CD4-positive, alpha-beta T cell treated with Interleukin-1 beta for 1 hour (primary cell): ENCODE data around the gene TRIM24.
"Not testable (repeated sequence)": the region's sequence is repeated elsewhere in the genome, so short reads cannot be mapped to it uniquely, and the experiment has no call there.

Experiments
- DNase-seq, 2 donors: peaks; one replicate each; pipeline ENCODE4 v3.0.0-alpha.2; 2020 to 2022

The TRIM24 gene

DNA sequence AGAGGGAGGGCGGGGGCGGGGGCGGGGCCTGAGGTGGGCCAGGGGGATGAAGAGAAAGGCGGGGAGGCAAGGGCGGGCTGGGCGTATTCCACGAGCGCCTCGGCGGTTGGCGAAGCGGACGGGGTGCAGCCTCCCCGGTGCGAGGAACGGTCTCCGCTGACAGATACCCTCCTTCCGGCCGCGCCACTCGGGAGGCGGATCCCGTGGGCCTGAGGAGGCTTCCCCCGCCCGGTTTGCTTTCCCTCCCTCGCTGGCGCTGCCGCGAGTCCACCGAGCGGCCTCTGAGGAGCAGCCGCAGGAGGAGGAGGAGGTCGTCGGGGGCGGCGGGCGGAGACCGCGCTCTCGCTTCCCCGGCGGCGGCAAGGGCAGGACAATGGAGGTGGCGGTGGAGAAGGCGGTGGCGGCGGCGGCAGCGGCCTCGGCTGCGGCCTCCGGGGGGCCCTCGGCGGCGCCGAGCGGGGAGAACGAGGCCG is at the start of gene TRIM24:
Gene TRIM24, plus strand, starts transcription at position 84 of the 473 bp plus-strand sequence. Its CDS starts 290 bp downstream, at position 374.
- peak in 1 of 2 donors; percentile 98 for DNase-seq

- not testable (repeated sequence) for DNase-seq
These were observed 48.0 kb upstream of the TRIM24 start for GRCh38 chr7:138412077-138412476.

- not testable (repeated sequence) for DNase-seq
These were observed 47.1 kb upstream of the TRIM24 start for GRCh38 chr7:138412921-138413320.

DNA sequence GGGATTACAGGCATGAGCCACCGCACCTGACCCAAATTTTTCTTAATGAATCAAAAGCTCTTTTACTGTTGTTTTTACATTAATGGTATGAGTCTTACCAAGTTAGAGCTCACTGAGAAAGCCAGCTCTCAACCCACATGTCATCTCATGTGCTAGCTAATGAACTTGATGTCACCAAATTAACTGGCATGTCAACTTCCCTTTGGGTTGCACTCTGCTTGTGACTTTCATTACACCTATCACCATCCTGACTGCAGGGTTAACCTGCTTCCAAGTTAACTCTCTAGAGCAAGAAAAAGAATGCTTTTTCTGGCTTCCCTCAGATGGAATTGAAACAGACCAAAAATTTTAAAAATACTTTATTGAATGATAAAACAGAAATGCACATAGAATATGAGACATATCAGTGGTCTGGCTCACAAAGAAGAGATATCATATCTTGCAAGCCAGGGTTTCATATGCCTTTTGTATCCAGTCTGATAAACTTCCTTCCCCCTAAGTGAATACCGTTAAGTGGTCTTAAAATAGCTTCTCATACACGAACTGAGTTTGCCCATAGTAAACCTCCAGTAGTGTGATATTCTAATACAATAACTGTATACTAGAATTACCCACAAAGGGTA is 42.9 kb upstream of the TRIM24 start:
- no peak for DNase-seq

- no peak for DNase-seq
These were observed 42.3 kb upstream of the TRIM24 start for GRCh38 chr7:138417764-138418163.

DNA sequence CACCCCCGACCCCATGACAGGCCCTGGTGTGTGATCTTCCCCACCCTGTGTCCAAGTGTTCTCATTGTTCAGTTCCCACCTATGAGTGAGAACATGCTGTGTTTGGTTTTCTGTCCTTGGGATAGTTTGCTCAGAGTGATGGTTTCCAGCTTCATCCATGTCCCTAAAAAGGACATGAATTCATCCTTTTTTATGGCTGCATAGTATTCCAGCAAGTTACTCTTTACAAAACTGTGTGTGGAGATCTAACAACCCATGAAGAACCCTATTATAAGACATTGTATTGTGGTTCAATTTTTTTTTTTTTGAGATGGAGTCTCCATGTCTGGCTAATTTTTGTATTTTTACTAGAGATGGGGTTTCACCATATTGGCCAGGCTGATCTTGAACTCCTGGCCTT is 41.7 kb upstream of the TRIM24 start:
- not testable (repeated sequence) for DNase-seq

- no peak for DNase-seq
These were observed 35.0 kb upstream of the TRIM24 start for GRCh38 chr7:138425026-138425425.

DNA sequence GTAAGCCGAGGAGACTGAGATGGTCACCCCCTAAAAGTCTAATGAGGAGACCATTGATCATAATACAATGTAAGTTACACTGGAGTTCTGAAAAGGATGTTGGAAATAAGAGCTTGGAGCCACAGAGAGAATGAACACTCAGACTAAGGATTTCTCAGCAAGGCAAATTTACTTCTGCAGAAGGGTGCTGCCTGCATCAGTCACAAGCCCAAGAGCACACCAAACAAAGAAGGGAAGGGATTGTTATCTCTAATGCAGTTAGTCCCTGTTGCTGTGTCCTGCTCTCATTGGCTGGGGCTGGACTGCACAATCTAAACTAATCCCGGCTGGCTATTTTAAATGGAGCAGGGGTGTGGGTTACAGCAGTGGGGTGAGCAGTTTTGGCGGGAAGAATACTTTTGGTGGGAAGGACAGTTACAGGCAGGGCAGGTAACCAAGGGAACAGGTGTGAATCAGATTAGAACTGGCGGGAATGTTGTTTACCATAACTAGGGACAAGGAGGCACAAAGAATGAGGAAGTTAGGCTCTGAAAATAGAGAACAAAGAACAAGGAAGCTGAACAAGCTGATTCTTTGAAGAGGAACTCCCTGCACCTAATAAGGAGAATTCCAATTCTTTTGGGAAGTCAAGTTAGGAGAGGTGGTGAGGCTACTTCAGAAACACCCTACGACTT is 30.3 kb upstream of the TRIM24 start:
- DNase-seq: no peak

DNA sequence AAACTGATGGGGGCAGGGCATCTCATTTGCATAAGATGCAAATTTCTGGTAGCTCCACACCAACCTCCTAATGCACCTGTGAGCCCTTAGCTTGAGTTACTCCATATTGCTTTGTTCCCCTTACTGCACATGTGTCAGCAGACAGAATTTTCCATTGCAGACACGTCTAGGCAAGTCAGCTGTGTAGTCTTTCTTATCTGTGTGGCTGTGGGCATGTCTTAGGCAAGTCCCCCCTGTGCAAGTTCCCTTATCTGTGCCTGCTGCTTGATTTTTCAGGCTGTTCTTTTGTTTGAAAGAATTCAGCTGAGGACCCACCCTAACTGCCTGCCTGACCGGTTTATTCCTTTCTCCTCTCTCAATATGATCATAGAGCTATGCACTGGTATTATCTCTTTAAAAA is 28.5 kb upstream of the TRIM24 start:
- no peak for DNase-seq

DNA sequence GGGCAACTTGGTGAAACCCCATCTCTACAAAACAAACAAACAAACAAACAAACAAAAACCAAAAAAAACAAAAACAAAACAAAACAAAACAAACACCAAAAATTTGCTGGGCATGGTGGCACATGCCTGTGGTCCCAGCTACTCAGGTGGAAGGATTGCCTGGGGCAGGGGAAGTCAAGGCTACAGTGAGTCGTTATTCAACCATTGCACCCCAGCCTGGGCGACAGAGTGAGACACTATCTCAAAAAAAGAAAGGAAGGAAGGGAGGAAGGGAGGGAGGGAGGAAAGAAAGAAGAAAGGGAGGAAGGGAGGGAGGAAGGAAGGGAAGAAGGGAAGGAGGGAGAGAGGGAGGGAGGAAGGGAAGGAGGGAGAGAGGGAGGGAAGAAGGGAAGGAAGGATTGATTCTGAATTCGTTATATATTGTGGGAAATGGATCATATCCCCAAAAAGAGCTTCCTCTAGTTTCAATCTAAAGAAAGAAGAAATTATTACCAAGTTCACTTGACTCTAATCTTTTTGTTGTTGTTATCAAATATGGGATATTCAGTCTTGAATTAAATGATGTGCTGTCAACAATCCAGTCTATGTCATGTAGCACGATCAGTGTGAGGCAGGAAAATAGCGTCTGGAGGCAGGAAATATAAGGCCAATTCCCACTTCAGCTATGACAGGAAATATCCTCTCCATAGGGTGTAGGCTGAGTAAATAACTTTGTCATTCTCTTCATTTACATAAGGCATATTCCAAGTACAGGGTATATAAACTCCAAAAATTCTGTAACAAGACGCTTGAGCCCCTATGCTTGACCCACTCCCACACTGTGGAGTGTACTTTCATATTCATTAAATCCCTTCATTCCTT is 26.2 kb upstream of the TRIM24 start:
- no peak for DNase-seq

GRCh38 chr7:138434597-138435019 is 25.5 kb upstream of the TRIM24 start:
- DNase-seq: no peak

DNA sequence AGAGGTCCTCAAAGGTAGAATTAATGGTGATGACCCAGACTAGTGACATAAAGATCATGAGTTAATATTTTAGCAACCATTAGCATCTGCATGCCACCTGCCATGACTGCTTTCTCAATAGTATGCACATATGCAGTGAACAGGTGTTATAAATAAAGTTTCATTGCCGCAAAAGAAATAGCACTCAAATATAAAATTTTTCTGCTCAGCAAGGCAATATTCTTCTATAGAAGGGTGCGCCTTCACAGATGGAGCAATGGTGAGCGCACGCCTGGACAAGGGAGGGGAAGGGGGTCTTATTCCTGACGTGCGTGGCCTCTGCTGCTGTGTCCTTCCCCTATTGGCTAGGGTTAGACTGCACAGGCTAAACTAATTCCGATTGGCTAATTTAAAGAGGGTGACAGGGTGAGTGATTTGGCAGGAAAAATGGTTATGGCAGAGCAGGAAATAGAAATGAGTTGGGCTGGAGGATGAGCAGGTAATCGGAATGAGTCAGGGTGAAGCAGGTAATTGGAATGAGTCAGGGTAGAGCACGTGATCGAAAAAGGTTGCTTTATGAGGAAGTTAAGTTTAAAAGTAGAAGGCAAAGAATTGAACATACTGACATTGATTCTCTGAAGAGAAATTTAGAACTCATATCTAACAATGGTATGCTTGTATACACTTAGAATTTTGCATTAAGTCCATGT is 24.7 kb upstream of the TRIM24 start:
- DNase-seq: no peak

GRCh38 chr7:138436388-138436787 is 23.7 kb upstream of the TRIM24 start:
- DNase-seq: no peak

DNA sequence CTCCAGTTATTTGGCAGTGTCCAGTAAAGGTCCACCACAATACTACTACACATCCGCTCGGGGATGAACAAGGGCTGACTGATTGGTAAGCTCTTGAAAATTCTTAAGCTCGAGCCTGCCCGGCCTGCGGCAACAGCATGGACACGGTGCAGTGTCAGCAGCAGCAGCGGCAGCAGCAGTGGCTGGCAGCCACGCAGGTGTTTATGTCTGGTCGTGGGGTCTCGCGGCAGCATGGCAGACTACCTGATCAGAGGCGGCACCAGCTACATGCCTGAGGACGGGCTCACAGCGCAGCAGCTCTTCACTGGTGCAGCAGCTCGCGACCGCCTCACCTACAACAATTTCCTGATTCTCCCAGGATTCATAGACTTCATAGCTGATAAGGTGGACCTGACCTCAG is 19.6 kb upstream of the TRIM24 start:
- no peak for DNase-seq

- no peak for DNase-seq
These were observed 17.2 kb upstream of the TRIM24 start for GRCh38 chr7:138442822-138443221.

DNA sequence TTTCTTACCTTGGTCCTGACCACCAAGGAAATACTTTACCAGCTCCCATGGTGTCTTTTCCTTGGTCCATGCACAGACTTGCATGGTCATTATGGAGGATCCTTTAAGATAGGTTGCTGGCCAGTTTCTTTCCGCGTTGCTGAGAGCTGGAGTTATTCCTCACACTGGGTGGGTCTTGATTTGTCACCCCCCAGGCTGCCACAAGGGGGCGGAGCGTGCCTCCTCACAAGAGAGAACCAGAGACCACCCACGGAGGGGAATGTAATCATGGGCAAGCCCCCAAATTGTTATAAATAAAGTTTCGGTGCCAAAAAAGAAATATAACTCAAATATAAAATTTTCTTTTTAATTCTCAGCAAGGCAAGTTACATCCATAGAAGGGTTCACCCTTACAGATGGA is 10.5 kb upstream of the TRIM24 start:
- DNase-seq: peak; percentile 8 to 38

GRCh38 chr7:138455609-138456008 is 4.5 kb upstream of the TRIM24 start:
- DNase-seq: no peak

GRCh38 chr7:138456220-138456619 is 3.8 kb upstream of the TRIM24 start:
- no peak for DNase-seq

DNA sequence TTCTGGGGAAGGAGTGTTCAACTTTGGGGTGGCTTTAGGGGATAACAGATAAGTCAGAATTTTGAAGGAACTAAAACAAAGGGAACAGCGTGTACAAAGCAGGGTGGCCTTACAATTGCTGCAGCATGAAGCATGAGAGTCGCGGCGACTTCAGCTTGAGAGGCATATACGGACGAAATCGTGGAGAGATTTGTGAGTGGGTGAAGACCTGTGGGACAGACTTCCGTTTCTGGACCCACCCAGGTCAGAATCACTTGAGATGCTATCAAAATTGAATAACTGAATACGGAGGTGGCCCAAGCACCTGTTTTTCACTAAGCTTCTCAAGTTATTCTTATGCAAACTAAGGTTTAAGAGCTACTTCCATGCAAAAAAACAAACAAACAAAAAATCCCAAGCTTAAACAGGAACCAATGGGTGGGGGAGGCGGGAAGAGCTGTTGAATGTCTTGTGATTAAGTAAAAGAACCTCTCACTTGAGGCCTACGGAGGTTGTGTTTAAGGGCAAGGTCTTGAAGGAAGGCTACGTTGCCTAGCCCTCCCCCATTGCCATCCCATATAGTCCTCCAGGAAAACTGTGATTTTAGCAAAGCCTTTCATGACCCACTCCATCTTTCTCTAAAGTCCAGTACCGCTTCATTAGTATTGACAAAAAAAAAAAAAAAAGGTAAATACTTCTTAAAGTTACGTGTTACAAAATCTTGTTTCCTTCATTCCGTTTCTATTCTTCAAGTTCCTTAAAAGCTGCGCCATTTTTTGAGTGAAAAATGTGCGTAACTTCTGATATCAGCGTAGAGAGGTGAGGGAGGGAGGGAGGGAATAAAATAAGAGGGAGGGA is 1.3 kb upstream of the TRIM24 start:
- no peak for DNase-seq

- peak in 1 of 2 donors; percentile 98 for DNase-seq
These were observed 465 bp upstream of the TRIM24 start for GRCh38 chr7:138459413-138460175.
